Neuronal stem cell (in vitro differentiated cells): ENCODE data around the gene FCMR.

ENCODE experiments used
- DNase-seq: peaks from one replicate; pipeline ENCODE4 v3.0.0-alpha.2; 2013; ENCODE audit warnings: low spot score
- H2AFZ ChIP-seq: one replicate; pipeline ENCODE4 v1.6.1; 2013; ENCODE audit warnings: mild to moderate bottlenecking, low read length, inconsistent platforms
- H2AK5ac ChIP-seq: 2 replicates; pipeline ENCODE4 v1.6.1; 2013; ENCODE audit warnings: low read depth, mild to moderate bottlenecking, inconsistent platforms, low read length, moderate library complexity, mixed read lengths
- H2BK120ac ChIP-seq: 2 replicates; pipeline ENCODE4 v1.6.1; 2013; ENCODE audit warnings: low read depth, mild to moderate bottlenecking, inconsistent platforms, low read length, moderate library complexity, mixed read lengths
- H2BK12ac ChIP-seq: one replicate; pipeline ENCODE4 v1.6.1; 2013; ENCODE audit warnings: low read length, inconsistent platforms
- H2BK15ac ChIP-seq: 2 replicates; pipeline ENCODE4 v1.6.1; 2013; ENCODE audit warnings: mild to moderate bottlenecking, low read length, inconsistent platforms, mixed read lengths
- H2BK5ac ChIP-seq: one replicate; pipeline ENCODE4 v1.6.1; 2013; ENCODE audit warnings: inconsistent platforms, mild to moderate bottlenecking, low read length, moderate library complexity
- H3K14ac ChIP-seq: one replicate; pipeline ENCODE4 v1.6.1; 2013; ENCODE audit warnings: low read length, inconsistent platforms
- H3K18ac ChIP-seq: 2 replicates; pipeline ENCODE4 v1.6.1; 2013; ENCODE audit warnings: low read length, inconsistent platforms
- H3K23ac ChIP-seq: 2 replicates; pipeline ENCODE4 v1.6.1; 2013; ENCODE audit warnings: low read depth, mild to moderate bottlenecking, mixed read lengths, low read length, inconsistent platforms; ENCODE audit not compliant: poor library complexity
- H3K27ac ChIP-seq: replicated peaks from 3 replicates; pipeline ENCODE4 v1.5.1; 2013; ENCODE audit warnings: low read length, inconsistent platforms
- H3K27me3 ChIP-seq, 3 experiments: 2 replicates each; pipeline ENCODE4 v1.6.1; 2013; ENCODE audit warnings: low read length in 3 of 3, mild to moderate bottlenecking in 2 of 3, inconsistent platforms in 1 of 3, low read depth in 1 of 3, mixed read lengths in 1 of 3, moderate library complexity in 1 of 3; ENCODE audit not compliant: control insufficient read depth in 3 of 3, insufficient read depth in 3 of 3
- H3K36me3 ChIP-seq, 2 donors: replicated peaks in 1 of 2; 2 replicates each; pipeline ENCODE4 v1.6.1; 2013; ENCODE audit warnings: low read length in 2 of 2; ENCODE audit not compliant: control insufficient read depth in 2 of 2, insufficient read depth in 2 of 2
- H3K4ac ChIP-seq: 2 replicates; pipeline ENCODE4 v1.6.1; 2013; ENCODE audit warnings: inconsistent platforms, mild to moderate bottlenecking, low read length, moderate library complexity
- H3K4me1 ChIP-seq, 2 donors: 1 replicate in 1 of 2; 2 replicates in 1 of 2; pipeline ENCODE4 v1.6.1; 2013; ENCODE audit warnings: low read length in 2 of 2, low read depth in 1 of 2; ENCODE audit not compliant: control insufficient read depth in 2 of 2, insufficient read depth in 1 of 2
- H3K4me2 ChIP-seq: one replicate; pipeline ENCODE4 v1.6.1; 2013; ENCODE audit warnings: mild to moderate bottlenecking, low read length, inconsistent platforms; ENCODE audit not compliant: insufficient read depth, poor library complexity, severe bottlenecking
- H3K4me3 ChIP-seq, 2 donors: 2 replicates each; pipeline ENCODE4 v1.5.1; 2013; ENCODE audit warnings: low read length in 2 of 2, mild to moderate bottlenecking in 2 of 2, inconsistent platforms in 1 of 2, moderate library complexity in 1 of 2
- H3K79me1 ChIP-seq: one replicate; pipeline ENCODE4 v1.6.1; 2013; ENCODE audit warnings: low read depth, mild to moderate bottlenecking, inconsistent platforms, low read length, moderate library complexity
- H3K9ac ChIP-seq: one replicate; pipeline ENCODE4 v1.6.1; 2013; ENCODE audit warnings: mild to moderate bottlenecking, low read depth, low read length, inconsistent platforms; ENCODE audit not compliant: poor library complexity
- H3K9me3 ChIP-seq, 2 donors: replicated peaks in 1 of 2; 2 replicates each; pipeline versions ENCODE3 to v1.6.1; 2013; ENCODE audit warnings: low read length in 2 of 2, mild to moderate bottlenecking in 2 of 2, inconsistent platforms in 1 of 2, low read depth in 1 of 2, mixed read lengths in 1 of 2, moderate library complexity in 1 of 2; ENCODE audit not compliant: control insufficient read depth in 2 of 2, insufficient read depth in 1 of 2
- H4K8ac ChIP-seq: one replicate; pipeline ENCODE4 v1.6.1; 2013; ENCODE audit warnings: low read depth, mild to moderate bottlenecking, inconsistent platforms, low read length, moderate library complexity
- H4K91ac ChIP-seq: one replicate; pipeline ENCODE4 v1.6.1; 2013; ENCODE audit warnings: low read length, low read depth, mild to moderate bottlenecking, inconsistent platforms; ENCODE audit not compliant: poor library complexity
- WGBS, 2 donors: extraction: QIAGEN DNeasy Blood & Tissue Kit; methylation state at CpG; one replicate each; pipeline ENCODE4 v1.1.7; 2013; ENCODE audit warnings: missing lambda C conversion rate in 2 of 2, mixed read lengths in 1 of 2; ENCODE audit not compliant: insufficient read length in 2 of 2, insufficient replicate concordance in 1 of 2; ENCODE audit errors: extremely low coverage in 2 of 2; 5-methylcytosine and 5-hydroxymethylcytosine counted together

The FCMR gene

GRCh38 chr1:206902702-206903101, 19.0 kb downstream of the FCMR start:
- Histone ChIP-seq H3K36me3 (no peaks in the 10 kb centered on the region), H3K18ac (no peak overlapping the region), H3K9me3 (no peaks in the 10 kb centered on the region), H2BK15ac (no peak overlapping the region), H3K4ac (no peak overlapping the region), H2BK5ac (no peak overlapping the region), H3K4me1 (peaks cover 0 to 8% of the 10 kb centered on the region in 2 donors), H2AK5ac (no peak overlapping the region), H3K27ac (no peak overlapping the region), H3K27me3 (peaks cover 0 to 16% (median under 1%) of the 10 kb centered on the region in 3 experiments), H3K79me1 (no peaks in the 10 kb centered on the region), H4K91ac (no peak overlapping the region), H3K4me3 (no peak overlapping the region), H3K4me2 (no peak overlapping the region), H3K23ac (no peak overlapping the region), H2BK12ac (no peak overlapping the region), H2BK120ac (no peak overlapping the region), H3K14ac (no peak overlapping the region), H4K8ac (no peak overlapping the region), H2AFZ (no peak overlapping the region), H3K9ac (no peak overlapping the region)
- no peak for DNase-seq
- no CpG with 5 or more reads among the region's 1 CpG for WGBS, 2 donors

- no peak overlapping the region for H3K18ac ChIP-seq
- no peak overlapping the region for H2BK12ac ChIP-seq
- peaks cover 0 to 6% of the 10 kb centered on the region in 2 donors for H3K4me1 ChIP-seq
- H2BK120ac ChIP-seq: no peak overlapping the region
- no peak overlapping the region for H3K23ac ChIP-seq
- no peak overlapping the region for H2BK5ac ChIP-seq
- no peaks in the 10 kb centered on the region for H3K36me3 ChIP-seq
- no peak overlapping the region for H3K4ac ChIP-seq
- DNase-seq: no peak
- no peak overlapping the region for H3K14ac ChIP-seq
- H3K9me3 ChIP-seq: no peaks in the 10 kb centered on the region
- no peaks in the 10 kb centered on the region for H3K79me1 ChIP-seq
- no peak overlapping the region for H3K27ac ChIP-seq
- H2BK15ac ChIP-seq: no peak overlapping the region
- H3K4me3 ChIP-seq: no peak overlapping the region
- no peak overlapping the region for H2AFZ ChIP-seq
- WGBS, 2 donors: no CpG with 5 or more reads among the region's 6 CpGs
- no peak overlapping the region for H4K8ac ChIP-seq
- H3K4me2 ChIP-seq: no peak overlapping the region
- H3K27me3 ChIP-seq: peaks cover 0 to 9% (median 0%) of the 10 kb centered on the region in 3 experiments
- no peak overlapping the region for H4K91ac ChIP-seq
- H3K9ac ChIP-seq: no peak overlapping the region
- H2AK5ac ChIP-seq: no peak overlapping the region
These were observed 19.8 kb downstream of the FCMR start for GRCh38 chr1:206901944-206902343.

GRCh38 chr1:206900149-206900548, 21.6 kb downstream of the FCMR start:
- DNase-seq: no peak
- no CpG with 5 or more reads among the region's 7 CpGs for WGBS, 2 donors

GRCh38 chr1:206899717-206900116, 22.0 kb downstream of the FCMR start:
- no CpG with 5 or more reads among the region's 5 CpGs for WGBS, 2 donors

More at GRCh38 chr1:206900149-206900548, 21.6 kb downstream of the FCMR start:
- no peak overlapping the region for H2AK5ac ChIP-seq
- no peak overlapping the region for H2BK12ac ChIP-seq
- H3K4me3 ChIP-seq: no peak overlapping the region
- no peak overlapping the region for H3K9ac ChIP-seq
- H3K4me2 ChIP-seq: no peak overlapping the region
- no peak overlapping the region for H3K23ac ChIP-seq
- no peak overlapping the region for H2BK15ac ChIP-seq
- H3K27ac ChIP-seq: no peak overlapping the region
- no peak overlapping the region for H3K18ac ChIP-seq
- no peaks in the 10 kb centered on the region for H3K9me3 ChIP-seq
- H3K14ac ChIP-seq: no peak overlapping the region
- H4K91ac ChIP-seq: no peak overlapping the region
- no peak overlapping the region for H2BK5ac ChIP-seq
- H3K79me1 ChIP-seq: no peaks in the 10 kb centered on the region
- no peak overlapping the region for H2AFZ ChIP-seq
- no peak overlapping the region for H3K4ac ChIP-seq
- H4K8ac ChIP-seq: no peak overlapping the region
- peaks cover 0 to 6% of the 10 kb centered on the region in 2 donors for H3K4me1 ChIP-seq
- H3K27me3 ChIP-seq: peaks cover 0 to 5% (median 0%) of the 10 kb centered on the region in 3 experiments
- H3K36me3 ChIP-seq: no peaks in the 10 kb centered on the region
- H2BK120ac ChIP-seq: no peak overlapping the region

More at GRCh38 chr1:206899717-206900116, 22.0 kb downstream of the FCMR start:
- Histone ChIP-seq H3K18ac (no peak overlapping the region), H3K9ac (no peak overlapping the region), H4K8ac (no peak overlapping the region), H3K4me2 (no peak overlapping the region), H3K4ac (no peak overlapping the region), H3K27me3 (peaks cover 0 to 5% (median 0%) of the 10 kb centered on the region in 3 experiments), H3K14ac (no peak overlapping the region), H2BK15ac (no peak overlapping the region), H3K4me3 (no peak overlapping the region), H2AFZ (no peak overlapping the region), H2AK5ac (no peak overlapping the region), H3K79me1 (no peaks in the 10 kb centered on the region), H3K27ac (no peak overlapping the region), H3K9me3 (no peaks in the 10 kb centered on the region), H2BK120ac (no peak overlapping the region), H2BK5ac (no peak overlapping the region), H3K23ac (no peak overlapping the region), H3K36me3 (no peaks in the 10 kb centered on the region), H3K4me1 (peaks cover 0 to 6% of the 10 kb centered on the region in 2 donors), H2BK12ac (no peak overlapping the region), H4K91ac (no peak overlapping the region)
- DNase-seq: no peak
